Astrocyte (in vitro differentiated cells and primary cell): ENCODE results near the gene RHOC.

ENCODE experiments used
- EZH2 ChIP-seq: IDR thresholded peaks from 2 replicates; pipeline ENCODE4 v1.6.1; 2012; ENCODE audit warnings: mild to moderate bottlenecking, low read length, inconsistent platforms; ENCODE audit not compliant: insufficient read depth
- TF ChIP-seq, protein P1 (sequence below): IDR thresholded peaks from 2 replicates; pipeline ENCODE4 v1.5.1; 2011; ENCODE audit warnings: low read depth, mild to moderate bottlenecking, inconsistent platforms, low read length, moderate library complexity; ENCODE audit not compliant: insufficient read depth

DNA sequence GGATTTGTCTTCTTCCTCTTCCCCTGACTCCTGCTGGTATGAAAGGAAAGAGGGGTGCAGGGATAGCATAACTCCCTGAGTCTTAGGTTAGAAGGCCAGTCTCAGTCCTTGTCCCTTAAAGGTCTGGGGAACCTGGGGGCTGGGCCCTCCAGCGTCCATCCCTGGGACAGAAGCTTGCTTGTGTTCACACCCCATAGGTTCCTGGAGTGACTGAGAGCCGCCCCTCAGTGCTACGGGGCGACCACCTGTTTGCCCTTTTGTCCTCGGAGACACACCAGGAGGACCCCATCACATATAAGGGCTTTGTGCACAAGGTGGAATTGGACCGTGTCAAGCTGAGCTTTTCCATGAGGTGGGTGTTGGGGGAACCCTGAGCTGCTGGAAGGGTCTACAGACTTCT is 13.1 kb downstream of the RHOC start:
- TF ChIP-seq, protein P1, sequence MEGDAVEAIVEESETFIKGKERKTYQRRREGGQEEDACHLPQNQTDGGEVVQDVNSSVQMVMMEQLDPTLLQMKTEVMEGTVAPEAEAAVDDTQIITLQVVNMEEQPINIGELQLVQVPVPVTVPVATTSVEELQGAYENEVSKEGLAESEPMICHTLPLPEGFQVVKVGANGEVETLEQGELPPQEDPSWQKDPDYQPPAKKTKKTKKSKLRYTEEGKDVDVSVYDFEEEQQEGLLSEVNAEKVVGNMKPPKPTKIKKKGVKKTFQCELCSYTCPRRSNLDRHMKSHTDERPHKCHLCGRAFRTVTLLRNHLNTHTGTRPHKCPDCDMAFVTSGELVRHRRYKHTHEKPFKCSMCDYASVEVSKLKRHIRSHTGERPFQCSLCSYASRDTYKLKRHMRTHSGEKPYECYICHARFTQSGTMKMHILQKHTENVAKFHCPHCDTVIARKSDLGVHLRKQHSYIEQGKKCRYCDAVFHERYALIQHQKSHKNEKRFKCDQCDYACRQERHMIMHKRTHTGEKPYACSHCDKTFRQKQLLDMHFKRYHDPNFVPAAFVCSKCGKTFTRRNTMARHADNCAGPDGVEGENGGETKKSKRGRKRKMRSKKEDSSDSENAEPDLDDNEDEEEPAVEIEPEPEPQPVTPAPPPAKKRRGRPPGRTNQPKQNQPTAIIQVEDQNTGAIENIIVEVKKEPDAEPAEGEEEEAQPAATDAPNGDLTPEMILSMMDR, result no peak
- TF ChIP-seq EZH2, result no peak
